GM12891 (cell line): ENCODE measurements around the gene HGF.

Experiments
- POLR2AphosphoS5 ChIP-seq: IDR thresholded peaks from 2 replicates; pipeline ENCODE4 v1.6.1; 2011; ENCODE audit warnings: low read depth, low read length, control low read depth
- POU2F2 ChIP-seq: IDR thresholded peaks from 2 replicates; pipeline ENCODE4 v1.6.1; 2011; ENCODE audit warnings: low read depth, mild to moderate bottlenecking, control low read depth, low read length, moderate library complexity
- TAF1 ChIP-seq: IDR thresholded peaks from 2 replicates; pipeline ENCODE4 v1.6.1; 2011; ENCODE audit warnings: low read depth, low read length, control low read depth

GRCh38 chr7:81693080-81693479 lies 76.8 kb downstream of the HGF start:
- TF ChIP-seq TAF1 (no peak), POU2F2 (no peak), POLR2AphosphoS5 (no peak)
